Loucy (cell line): ENCODE data around the gene FCHSD2.

ENCODE experiments used
- H2AFZ ChIP-seq: fragments of 200-600 bp; sonication (generic); 2 replicates; pipeline ENCODE4 v1.6.0; 2016; ENCODE audit warnings: antibody characterized with exemption, mild to moderate bottlenecking, low read length, moderate library complexity
- H3F3A ChIP-seq: fragments of 200-600 bp; 2 replicates; pipeline ENCODE4 v1.6.0; 2016; ENCODE audit warnings: antibody characterized with exemption, low read depth, mild to moderate bottlenecking
- H3K27me3 ChIP-seq: fragments of 200-600 bp; sonication (generic); 2 replicates; pipeline ENCODE4 v1.6.1; 2014; ENCODE audit warnings: low read length, mild to moderate bottlenecking; ENCODE audit not compliant: insufficient read depth, poor library complexity, severe bottlenecking
- H3K36me3 ChIP-seq: fragments of 200-600 bp; sonication (generic); 2 replicates; pipeline ENCODE4 v1.6.1; 2016; ENCODE audit warnings: low read length; ENCODE audit not compliant: insufficient read depth
- H3K4me1 ChIP-seq: fragments of 200-600 bp; sonication (generic); 2 replicates; pipeline ENCODE4 v1.5.1; 2014; ENCODE audit warnings: low read length, mild to moderate bottlenecking; ENCODE audit not compliant: insufficient read depth, poor library complexity, severe bottlenecking
- H3K4me2 ChIP-seq: fragments of 200-600 bp; sonication (generic); 2 replicates; pipeline ENCODE4 v1.6.0; 2014; ENCODE audit warnings: antibody characterized with exemption, low read length, low read depth, mild to moderate bottlenecking; ENCODE audit not compliant: poor library complexity, severe bottlenecking
- H3K4me3 ChIP-seq: fragments of 200-600 bp; sonication (generic); 2 replicates; pipeline ENCODE4 v1.5.1; 2014; ENCODE audit warnings: low read length, mild to moderate bottlenecking, mixed read lengths; ENCODE audit not compliant: poor library complexity, severe bottlenecking
- H3K79me2 ChIP-seq: fragments of 200-600 bp; sonication (generic); 2 replicates; pipeline ENCODE4 v1.6.1; 2014; ENCODE audit warnings: low read length; ENCODE audit not compliant: insufficient read depth
- H3K9ac ChIP-seq: fragments of 200-600 bp; sonication (generic); 2 replicates; pipeline ENCODE4 v1.6.0; 2014; ENCODE audit warnings: mild to moderate bottlenecking, low read depth, low read length, moderate library complexity; ENCODE audit not compliant: poor library complexity, severe bottlenecking
- H3K9me2 ChIP-seq: fragments of 200-600 bp; sonication (generic); replicated peaks from 2 replicates; pipeline ENCODE4 v1.6.1; 2016; ENCODE audit warnings: low read depth, low read length, mixed read lengths
- H3K9me3 ChIP-seq: fragments of 200-600 bp; sonication (generic); 2 replicates; pipeline ENCODE4 v1.6.1; 2014; ENCODE audit warnings: mild to moderate bottlenecking, antibody characterized with exemption, low read length, low read depth; ENCODE audit not compliant: insufficient read depth
- H4K20me1 ChIP-seq: fragments of 200-600 bp; sonication (generic); 2 replicates; pipeline ENCODE4 v1.6.0; 2014; ENCODE audit warnings: antibody characterized with exemption, low read length, mild to moderate bottlenecking; ENCODE audit not compliant: insufficient read depth, poor library complexity, severe bottlenecking
- EZH2phosphoT487 ChIP-seq: fragments of 200-600 bp; IDR thresholded peaks from 2 replicates; pipeline ENCODE4 v1.6.1; 2018; ENCODE audit warnings: antibody characterized with exemption, mild to moderate bottlenecking, moderate library complexity, borderline replicate concordance
- TF ChIP-seq, protein P1 (sequence below): fragments of 200-600 bp; sonication (generic); conservative IDR thresholded peaks from 2 replicates; pipeline ENCODE4 v1.5.1; 2014; ENCODE audit warnings: mild to moderate bottlenecking, antibody characterized with exemption, low read length

FCHSD2 gene

DNA sequence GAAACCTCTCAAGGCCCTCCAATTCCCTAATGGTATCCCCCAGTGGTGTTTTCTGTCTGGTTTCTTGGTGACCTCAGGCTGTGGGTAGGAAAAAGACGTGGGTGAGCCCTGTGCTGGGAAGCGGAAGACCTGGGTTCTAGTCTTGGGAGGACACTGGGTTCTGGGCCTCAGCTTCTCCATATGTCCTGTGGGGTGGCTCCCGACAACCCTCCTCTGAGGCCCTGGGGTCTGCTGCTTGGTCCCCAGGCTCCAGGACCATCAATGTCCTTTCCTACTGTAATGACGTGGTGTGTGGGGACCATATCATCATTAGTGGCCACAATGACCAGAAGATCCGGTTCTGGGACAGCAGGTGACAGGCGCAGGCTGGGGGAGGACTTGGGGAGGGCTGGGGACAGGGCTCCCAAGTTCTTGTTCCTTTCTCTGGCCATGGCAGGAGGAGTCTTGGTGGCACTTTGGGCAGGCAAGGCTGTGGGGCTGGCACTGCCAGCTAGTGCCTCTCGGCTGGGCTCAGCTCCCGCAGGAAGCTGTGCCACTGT is 315.1 kb downstream of the FCHSD2 start:
- no peak overlapping the region for H2AFZ ChIP-seq
- H3K9me2 ChIP-seq: no peaks in the 10 kb centered on the region
- H3K9ac ChIP-seq: no peak overlapping the region
- H3K9me3 ChIP-seq: no peaks in the 10 kb centered on the region
- TF ChIP-seq, protein P1, sequence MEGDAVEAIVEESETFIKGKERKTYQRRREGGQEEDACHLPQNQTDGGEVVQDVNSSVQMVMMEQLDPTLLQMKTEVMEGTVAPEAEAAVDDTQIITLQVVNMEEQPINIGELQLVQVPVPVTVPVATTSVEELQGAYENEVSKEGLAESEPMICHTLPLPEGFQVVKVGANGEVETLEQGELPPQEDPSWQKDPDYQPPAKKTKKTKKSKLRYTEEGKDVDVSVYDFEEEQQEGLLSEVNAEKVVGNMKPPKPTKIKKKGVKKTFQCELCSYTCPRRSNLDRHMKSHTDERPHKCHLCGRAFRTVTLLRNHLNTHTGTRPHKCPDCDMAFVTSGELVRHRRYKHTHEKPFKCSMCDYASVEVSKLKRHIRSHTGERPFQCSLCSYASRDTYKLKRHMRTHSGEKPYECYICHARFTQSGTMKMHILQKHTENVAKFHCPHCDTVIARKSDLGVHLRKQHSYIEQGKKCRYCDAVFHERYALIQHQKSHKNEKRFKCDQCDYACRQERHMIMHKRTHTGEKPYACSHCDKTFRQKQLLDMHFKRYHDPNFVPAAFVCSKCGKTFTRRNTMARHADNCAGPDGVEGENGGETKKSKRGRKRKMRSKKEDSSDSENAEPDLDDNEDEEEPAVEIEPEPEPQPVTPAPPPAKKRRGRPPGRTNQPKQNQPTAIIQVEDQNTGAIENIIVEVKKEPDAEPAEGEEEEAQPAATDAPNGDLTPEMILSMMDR: no peak
- no peak for TF ChIP-seq EZH2phosphoT487
- H3K4me3 ChIP-seq: no peak overlapping the region
- H3F3A ChIP-seq: no peaks in the 10 kb centered on the region
- no peaks in the 10 kb centered on the region for H3K27me3 ChIP-seq
- no peaks in the 10 kb centered on the region; the same call in 1 of the 2 replicates for H3K79me2 ChIP-seq
- peaks cover 47% of the 10 kb centered on the region; the same call in 1 of the 2 replicates for H3K36me3 ChIP-seq
- no peak overlapping the region for H3K4me2 ChIP-seq
- no peaks in the 10 kb centered on the region for H3K4me1 ChIP-seq
- H4K20me1 ChIP-seq: no peaks in the 10 kb centered on the region

DNA sequence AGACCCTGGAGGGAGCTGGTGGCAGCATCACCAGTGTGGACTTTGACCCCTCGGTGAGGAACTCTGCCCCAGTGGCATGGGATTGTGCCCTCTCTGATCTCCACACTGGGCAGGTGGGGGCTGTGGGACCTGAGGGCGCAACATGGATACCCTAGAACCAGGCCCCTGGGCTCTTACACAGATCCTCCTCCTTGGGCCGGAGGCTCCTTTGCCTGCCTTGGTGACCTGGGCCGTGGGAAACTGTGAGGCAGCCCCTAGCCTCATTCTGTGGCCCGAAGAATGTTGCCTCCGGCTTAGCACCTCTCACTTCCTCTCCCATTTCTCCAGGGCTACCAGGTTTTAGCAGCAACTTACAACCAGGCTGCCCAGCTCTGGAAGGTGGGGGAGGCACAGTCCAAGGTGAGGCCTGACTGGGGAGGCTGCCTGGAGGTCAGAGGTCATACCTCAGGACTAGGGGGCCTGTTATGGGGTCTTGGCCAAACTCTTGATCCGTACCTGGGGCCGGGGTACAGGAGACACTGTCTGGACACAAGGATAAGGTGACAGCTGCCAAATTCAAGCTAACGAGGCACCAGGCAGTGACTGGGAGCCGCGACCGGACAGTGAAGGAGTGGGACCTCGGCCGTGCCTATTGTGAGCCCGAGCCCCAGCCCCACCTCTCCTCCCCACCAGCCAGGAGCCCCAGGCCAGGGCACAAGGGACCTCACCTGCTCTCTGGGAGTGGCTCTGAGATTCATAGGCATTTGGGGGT is 315.8 kb downstream of the FCHSD2 start:
- H3K9me2 ChIP-seq: no peaks in the 10 kb centered on the region
- H3K9ac ChIP-seq: no peak overlapping the region
- H3K4me2 ChIP-seq: no peak overlapping the region
- H3K4me1 ChIP-seq: no peaks in the 10 kb centered on the region
- no peaks in the 10 kb centered on the region; the same call in 1 of the 2 replicates for H3K79me2 ChIP-seq
- no peaks in the 10 kb centered on the region for H3K9me3 ChIP-seq
- H3K4me3 ChIP-seq: no peak overlapping the region
- peaks cover 44% of the 10 kb centered on the region; the same call in 1 of the 2 replicates for H3K36me3 ChIP-seq
- H3K27me3 ChIP-seq: no peaks in the 10 kb centered on the region
- H2AFZ ChIP-seq: no peak overlapping the region
- no peaks in the 10 kb centered on the region for H4K20me1 ChIP-seq
- TF ChIP-seq, protein P1: no peak
- TF ChIP-seq EZH2phosphoT487: no peak
- no peaks in the 10 kb centered on the region for H3F3A ChIP-seq

DNA sequence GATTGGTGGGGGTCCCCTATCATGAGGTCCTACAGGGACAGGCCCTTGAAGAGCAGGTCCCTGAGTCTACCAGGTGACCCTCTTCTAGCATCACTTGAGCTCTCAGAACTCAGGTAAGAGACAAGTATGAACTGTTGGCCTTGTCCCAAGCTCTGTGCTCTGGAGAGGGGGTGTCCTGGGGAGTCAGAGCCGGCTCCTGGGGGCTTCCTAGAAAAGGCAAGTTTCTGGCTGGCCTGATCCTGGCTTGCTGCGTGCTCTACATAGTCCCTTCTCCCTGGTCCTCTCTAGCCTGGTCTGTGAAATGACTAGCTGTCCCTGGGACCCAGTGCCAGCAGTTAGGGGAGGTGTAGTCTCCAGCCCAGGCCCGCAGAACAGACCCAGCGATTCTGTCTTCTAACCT is 316.5 kb downstream of the FCHSD2 start:
- TF ChIP-seq EZH2phosphoT487: no peak
- TF ChIP-seq, protein P1: no peak
- no peak overlapping the region for H3K4me2 ChIP-seq
- H2AFZ ChIP-seq: no peak overlapping the region
- no peaks in the 10 kb centered on the region for H3F3A ChIP-seq
- no peaks in the 10 kb centered on the region for H3K27me3 ChIP-seq
- H4K20me1 ChIP-seq: no peaks in the 10 kb centered on the region
- H3K4me1 ChIP-seq: no peaks in the 10 kb centered on the region
- no peaks in the 10 kb centered on the region for H3K9me2 ChIP-seq
- no peaks in the 10 kb centered on the region; the same call in 1 of the 2 replicates for H3K79me2 ChIP-seq
- no peak overlapping the region for H3K4me3 ChIP-seq
- no peak overlapping the region for H3K9ac ChIP-seq
- peaks cover 51% of the 10 kb centered on the region; the same call in 1 of the 2 replicates for H3K36me3 ChIP-seq
- no peaks in the 10 kb centered on the region for H3K9me3 ChIP-seq
